Ovary (tissue), 3 donors: ENCODE results near the gene ASB13.

Source experiments
- CTCF ChIP-seq, 3 donors: fragments of 450-650 bp in 2 of 3; fragments of 200-600 bp in 1 of 3; IDR thresholded peaks; one replicate each; pipeline versions ENCODE4 v1.5.1 to v1.8.0; 2016 to 2022; ENCODE audit warnings: antibody characterized with exemption in 3 of 3, mild to moderate bottlenecking in 1 of 3
- POLR2A ChIP-seq: fragments of 450-650 bp; IDR thresholded peaks from one replicate; pipeline ENCODE4 v1.6.1; 2017; ENCODE audit warnings: antibody characterized with exemption, mild to moderate bottlenecking, moderate library complexity
- donor health status: DM: no; HTN: no; CAD: no.

- TF ChIP-seq POLR2A = no peak
- TF ChIP-seq CTCF (IDR thresholded peaks at IDR 0.05) = no peak
Observed at GRCh38 chr10:5649746-5650145, 16.6 kb downstream of the ASB13 start.
